AG08396 (cell line): ENCODE measurements around the gene CDH4.

ENCODE experiments used
- DNase-seq: peaks from one replicate; pipeline ENCODE4 v3.0.0; 2012; ENCODE audit warnings: low spot score, mixed read lengths

CDH4 gene

DNA sequence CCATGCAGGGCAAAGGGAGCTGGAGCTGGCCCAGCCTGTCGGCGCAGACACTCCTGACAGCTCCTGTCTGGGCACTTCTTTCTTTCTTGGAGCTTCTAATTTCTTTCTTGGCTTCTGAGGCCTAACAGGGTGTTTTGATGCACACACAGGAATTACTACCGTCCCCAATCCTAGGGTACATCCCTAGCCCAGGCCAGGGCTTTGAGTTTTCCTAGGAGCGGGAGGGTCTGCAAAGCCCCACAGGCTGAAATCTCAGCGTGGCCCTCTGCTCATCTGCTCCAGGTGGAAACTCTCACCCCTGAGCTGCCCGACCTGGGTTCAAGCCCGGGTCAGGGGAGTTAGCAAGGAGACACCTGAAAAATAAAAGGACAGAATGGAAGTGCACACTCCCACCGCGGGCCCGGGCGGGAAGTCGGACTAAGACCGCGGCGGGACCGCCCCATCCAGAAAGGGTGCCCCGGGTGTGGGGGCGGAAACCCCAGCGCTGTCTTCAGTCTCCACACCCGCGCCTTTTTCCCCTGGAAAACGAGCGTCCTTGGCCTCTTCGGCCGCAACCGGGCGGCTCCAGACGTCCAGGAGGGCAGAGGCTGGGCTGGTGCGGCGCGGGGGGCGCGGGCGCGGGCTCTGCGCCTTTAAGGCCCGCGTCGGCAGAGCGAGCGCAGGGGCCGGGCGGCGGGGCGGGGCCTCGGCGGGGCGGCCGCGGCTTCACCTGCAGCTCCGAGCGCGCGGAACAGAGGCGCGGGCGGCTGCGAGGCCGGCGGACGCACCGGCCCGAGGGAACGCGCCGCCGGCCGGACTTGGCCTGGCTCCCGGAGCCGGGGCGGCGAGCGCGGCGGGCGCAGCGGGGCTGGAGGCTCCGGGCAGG is at the start of gene CDH4:
CDH4 (plus strand) TSS at position 733 of the 865 bp plus-strand sequence.
- peak; percentile 72 for DNase-seq

DNA sequence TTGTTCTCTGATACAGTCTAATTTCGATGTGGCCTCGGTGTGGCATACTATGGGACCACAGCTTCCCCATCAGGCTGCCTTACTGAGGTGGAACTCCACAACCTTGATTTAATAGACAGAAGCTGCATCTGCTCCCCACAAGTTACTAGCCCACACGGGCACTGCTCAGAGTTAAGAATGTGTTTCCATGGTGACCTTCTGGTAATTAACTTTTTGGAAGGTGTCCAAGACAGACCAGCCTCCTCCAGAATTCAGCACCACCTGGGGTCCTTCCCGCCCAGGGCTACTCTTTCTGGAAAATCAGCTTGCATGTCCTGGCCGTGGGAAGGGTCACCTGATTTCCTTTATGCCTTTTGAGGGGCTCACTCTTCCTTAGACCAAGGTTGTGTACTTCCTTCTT is 48.7 kb upstream of the CDH4 start:
- DNase-seq = no peak

DNA sequence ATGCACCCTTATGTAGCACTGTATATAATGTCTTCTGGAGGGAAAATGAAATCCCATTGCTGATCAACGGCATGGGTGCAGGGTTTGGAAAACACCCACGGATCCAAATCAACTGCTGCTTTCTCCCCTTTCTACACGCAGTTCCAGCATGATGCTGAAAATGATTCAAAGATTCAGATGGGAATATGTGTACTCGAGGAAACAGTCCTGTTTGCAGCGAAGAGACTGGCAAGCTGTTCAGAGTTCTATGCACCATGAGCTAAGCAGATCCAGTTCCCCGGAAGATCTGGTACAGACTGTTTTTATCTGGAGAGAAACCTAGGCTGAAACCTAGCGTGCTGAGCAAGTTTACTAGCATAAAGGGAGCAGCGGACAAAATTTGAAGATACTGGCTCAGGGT is 47.9 kb upstream of the CDH4 start:
- no peak for DNase-seq

DNA sequence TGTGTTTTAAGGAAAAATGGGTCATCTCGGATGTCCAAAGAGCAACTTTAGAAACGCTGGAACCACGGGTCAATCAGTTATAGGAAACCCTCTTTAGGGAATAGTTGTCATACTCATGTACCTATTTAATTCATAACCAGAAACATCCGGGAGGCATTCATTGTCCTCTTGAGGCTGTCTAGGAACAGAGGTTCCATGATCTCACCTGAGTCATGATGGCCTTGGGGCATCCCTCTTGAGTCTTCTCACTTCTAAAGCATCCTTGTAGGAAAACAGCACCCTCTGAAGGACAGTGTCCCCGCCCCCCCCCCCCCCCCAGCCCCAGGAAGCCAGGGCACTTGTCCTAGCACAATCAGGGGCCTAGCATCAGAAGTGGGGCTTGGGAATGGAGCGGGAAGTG is 46.3 kb upstream of the CDH4 start:
- no peak for DNase-seq

DNA sequence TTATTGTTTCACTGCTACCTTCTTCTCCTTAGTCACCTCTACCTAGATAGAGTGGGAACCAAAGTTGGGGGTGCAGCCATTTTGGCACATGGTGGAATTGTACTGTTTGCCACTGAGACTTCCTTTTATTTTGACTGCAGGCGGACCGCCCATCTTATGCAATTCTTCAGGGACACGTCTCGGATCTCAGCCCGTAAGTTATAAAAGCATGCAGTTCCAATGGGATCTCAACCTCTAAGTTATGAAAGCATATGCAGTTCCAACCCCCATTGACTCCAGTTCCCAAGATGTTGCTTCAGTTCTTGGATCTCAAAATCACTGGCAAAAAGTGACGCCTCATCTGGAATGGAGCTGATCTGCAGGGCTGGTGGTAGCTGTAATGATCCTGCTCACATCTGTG is 41.2 kb upstream of the CDH4 start:
- DNase-seq = no peak

DNA sequence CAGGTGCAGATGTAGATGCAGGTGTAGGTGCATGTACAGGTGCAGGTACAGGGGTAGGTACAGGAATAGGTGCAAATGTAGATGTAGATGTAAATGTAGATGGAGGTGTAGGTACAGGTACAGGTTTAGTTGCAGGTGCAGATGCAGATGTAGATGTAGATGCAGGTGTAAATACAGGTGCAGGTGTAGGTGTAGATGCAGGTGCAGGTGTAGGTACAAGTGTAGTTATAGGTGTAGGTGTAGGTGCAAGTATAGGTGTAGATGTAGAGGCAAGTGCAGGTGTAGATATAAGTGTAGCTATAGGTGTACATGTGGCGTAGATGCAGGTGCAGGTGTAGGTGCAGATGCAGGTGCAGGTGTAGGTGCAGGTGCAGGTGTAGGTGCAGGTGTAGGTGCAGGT is 34.2 kb upstream of the CDH4 start:
- DNase-seq = no peak

DNA sequence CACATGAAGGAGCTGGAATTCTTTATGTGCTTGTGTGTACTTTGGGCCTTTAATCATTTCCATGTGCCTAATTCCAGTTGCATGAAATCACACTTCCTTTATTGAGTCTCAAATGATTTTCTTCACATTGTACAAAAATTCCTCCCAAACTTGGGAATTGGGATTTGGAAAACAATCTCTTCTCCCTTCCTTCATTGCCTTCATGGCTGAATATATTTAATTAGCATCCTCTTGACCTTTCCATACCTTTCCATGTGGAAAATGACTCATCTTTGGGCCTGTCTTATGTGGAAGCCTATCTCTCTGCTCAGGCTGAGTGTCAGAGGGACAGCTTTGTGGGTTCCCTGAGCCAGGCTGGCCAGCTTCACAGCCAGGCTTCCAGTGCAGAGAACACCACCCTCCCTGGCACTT is 33.0 kb upstream of the CDH4 start:
- DNase-seq = peak; percentile 36

DNA sequence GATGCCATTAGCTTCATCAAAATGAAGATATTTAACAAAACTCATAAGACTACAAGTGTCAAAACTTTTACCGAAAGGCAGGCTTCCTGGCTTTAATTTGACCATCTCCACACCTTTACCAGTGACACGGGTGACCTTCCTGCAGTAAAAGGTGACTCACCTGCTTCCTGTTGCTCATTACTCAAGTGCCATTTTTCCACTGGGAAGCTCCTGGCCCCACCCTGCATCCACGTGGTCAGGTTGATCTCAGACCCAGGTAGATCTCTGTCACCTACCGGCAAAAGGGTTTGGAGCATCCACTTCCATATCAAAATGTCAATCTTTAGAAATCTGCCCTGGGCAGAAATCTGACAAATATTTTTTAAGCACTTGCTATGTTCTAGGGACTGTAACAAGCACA is 31.9 kb upstream of the CDH4 start:
- no peak for DNase-seq

DNA sequence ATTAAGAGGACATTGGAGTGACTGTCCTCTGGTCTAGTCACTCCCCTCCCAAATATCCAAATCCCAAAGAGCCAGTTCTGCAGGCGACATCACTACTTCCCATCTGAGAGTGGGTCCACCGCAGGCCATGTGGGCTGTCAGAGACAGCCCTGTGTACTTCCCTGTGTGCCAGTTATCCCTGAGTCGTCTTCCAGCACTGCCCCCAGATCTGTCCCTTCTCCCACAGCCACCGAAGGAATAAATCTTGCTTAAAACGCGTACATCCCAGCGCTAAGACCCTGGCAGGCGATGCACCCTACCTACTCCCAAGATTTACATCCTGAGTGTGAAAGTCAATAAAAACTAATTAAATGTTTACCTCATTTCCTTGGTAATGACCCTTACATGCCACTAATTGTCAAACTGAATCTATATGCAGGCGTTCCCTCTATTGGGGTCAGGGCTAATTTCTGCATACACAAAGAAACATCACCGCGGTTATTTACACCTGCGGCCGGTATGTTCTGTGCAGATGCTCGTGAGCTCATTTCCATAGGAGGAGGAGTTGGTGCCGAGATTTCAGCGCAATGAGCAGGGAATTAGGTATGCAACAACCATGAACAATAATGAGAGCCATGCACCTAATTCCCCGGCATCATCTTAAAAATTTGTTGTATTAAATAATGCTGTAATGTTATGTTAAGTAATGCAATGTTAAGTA is 31.3 kb upstream of the CDH4 start:
- no peak for DNase-seq

DNA sequence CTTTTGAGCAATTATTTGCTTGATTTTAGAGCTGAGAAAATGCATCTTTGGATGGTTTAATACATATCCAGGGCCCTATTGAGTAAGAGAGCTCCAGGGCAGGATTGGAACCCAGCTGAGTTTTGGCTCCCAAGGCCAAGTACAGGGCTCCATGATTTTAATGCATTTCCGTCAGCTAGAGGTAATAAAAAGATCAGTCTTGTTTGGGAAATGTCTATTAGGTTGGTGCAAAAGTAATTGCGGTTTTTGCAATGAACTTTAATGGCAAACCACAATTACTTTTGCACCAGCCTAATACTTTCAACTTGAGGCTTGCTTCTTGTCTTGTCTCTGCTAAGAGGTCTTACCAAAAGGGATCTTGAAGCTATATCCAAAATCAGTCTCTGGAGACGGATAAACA is 29.4 kb upstream of the CDH4 start:
- DNase-seq = no peak

DNA sequence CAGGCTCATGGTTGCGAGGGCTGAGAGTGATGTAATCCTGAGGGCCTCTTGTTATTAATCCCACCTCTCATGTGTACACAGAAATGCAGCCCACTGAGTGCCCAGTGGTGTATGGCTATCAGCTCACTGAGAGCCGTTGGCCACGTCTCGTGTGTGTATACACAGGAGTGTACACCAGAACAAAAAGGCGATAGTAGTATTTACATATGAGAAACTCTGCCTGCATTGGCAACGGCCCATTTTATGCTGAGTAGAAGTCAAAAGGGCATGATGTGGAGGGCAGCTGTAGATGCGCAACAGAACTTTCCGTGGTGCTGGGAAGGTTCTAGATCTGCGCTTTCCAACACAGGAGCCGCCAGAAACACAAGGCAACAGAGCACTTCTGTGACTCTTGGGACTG is 28.9 kb upstream of the CDH4 start:
- no peak for DNase-seq

DNA sequence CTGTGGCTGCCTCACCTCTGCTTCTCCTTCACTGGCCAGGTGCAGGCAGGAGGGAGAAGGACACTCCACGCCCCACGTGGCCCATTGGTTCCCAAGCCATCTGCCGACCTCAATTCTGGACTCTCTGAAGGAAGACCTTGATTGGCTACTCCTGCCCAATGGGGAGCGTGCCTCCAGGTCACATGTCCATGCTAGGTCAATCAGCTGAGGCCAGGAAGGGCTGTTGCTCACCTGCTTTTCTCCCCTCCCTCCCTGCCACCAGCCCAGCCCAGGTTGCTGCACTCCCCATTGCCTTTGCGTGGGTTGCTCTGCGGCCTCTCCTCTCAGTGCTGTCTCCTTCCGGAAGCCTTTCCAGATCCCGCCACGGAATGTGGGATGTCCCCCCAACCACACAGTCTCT is 21.9 kb upstream of the CDH4 start:
- DNase-seq = no peak

DNA sequence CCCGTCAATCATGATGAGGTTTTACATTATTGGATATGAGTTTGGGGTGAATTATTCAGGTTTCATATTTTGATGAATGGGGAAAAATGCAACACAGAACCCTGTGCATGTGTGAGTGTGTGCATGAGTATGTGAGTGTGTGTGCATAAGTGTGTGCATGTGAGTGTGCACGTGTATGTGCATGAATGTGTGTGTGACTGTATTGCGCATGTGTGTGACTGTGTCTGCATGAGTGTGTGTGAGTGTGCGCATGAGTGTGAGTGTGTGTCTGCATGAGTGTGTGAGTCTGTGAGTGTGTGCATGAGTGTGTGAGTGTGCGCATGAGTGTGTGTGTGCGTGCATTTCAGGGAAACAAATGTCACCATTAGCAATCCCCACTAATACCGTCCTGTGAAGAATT is 18.5 kb upstream of the CDH4 start:
- DNase-seq = no peak

DNA sequence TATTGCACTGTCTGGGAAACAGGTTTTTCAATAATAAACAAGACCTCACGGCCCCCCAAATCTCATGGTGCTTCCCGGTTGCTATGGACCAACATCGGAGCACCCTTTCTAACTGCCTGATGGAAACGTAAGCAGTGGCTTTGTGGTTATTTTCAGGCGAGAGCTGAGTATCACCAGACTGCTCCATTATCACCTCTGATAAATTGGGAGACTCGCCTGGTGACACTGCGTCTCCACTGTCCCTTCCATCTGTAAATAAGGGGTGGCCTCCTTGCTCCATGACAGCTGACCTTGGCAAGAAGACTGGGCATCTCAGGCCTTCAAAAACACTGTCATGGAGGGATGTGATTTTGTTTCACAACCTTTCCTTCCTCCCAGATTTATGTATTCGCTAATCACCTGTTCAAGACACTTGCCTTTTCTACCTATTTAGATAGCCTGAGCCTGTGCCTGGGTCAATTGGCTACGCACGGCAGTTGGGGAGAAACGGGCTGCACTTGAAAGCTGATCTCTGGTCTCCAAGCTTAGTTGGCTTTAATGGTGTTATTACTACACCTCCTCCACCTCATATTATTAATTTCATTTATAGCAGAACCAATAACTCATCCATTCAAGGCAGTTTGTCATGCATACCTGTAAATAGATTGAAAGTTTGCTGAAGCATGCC is 17.7 kb upstream of the CDH4 start:
- DNase-seq = no peak

DNA sequence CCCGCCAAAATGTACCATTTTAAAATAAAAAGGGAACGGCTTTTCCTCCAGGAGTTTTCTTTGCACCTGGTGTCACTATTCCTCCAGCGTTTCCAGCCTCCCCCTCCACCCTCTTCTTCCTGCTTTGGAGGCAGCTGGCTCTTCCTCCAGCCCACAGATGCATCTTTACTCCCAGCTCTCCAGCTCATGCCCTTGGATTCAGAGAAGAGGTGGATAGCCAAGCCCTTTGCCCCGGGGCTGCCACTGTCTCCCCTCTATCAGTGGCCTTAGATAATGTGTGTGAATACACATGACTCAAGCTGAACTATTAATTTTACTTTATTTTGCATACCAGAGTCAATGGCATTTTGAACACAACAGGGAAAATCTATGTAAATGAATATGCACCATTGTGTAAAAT is 15.3 kb upstream of the CDH4 start:
- DNase-seq = no peak

DNA sequence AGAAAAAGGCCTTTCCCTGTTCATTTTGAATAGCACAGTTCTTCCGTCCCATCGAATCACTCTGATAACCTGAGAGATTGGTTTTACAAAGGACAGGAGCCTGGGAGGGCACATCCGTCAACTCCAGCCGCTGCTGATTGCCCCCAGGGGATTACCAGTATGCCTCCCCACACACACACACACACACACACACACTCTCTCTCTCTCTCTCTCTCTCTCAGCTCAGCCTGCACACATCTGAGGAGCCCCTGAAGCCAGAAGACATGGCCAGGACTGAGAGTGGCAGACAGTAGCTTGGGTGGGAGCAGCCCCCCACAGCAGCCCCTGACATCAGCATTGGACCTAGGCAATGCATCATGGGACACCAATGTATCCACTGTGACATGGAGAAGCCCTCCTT is 13.2 kb upstream of the CDH4 start:
- no peak for DNase-seq

DNA sequence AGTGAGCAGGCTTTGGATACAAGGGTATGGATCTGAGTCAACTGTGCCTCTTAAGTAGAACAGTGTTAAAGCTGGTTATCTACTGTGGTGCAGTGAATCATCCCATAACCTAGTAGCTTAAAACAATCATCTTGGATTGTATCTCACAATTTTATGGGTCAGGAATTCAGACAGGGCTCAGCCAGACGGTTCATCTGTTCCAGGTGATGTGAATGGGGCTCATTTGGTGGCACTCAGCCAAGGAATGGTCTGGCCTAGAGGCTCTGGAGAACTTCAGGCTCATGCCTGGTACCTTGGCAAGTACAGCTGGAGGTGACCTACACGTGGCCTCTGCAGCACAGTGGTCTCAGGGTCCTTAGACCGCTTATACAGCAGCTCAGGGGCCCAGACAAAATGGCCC is 11.2 kb upstream of the CDH4 start:
- DNase-seq = no peak

DNA sequence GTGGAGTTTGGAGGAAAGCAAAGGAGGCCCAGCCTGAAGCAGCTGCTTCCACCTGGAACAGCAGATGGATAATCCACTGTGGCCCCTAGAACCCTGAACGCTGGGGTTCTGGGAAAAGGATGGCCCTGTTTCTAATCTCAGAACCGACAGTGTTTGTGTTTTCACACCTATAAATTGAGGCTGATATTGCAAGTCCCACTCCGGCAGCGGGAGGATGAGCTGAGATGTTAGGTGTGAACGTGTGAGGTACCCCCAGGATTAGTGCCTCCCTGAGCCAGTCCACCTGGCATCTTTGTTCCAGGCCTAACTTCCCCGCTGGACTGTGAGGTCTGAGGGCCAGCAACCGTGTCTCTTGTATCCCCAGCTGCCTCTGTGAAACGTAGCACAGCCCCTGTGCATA is 7.8 kb upstream of the CDH4 start:
- no peak for DNase-seq

DNA sequence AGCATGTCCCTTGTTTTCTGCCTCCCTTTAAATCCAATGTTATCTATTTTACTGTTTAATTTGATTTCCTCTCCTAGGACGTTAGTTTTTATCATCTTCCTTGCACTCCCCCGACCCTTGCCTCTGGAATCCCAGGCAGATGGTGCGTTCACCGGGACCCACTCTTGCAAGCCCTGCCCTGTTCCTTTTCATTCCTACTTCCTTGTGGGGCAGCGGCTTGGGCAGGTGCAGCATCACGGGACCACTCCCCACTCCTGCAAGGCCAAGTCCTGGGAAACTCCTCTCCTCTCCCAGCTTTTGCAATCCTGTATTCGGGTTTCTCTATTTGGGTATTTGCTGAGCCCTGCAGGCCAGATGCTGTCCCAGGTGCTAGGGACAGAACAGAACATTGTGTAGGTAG is 5.8 kb upstream of the CDH4 start:
- DNase-seq = no peak

DNA sequence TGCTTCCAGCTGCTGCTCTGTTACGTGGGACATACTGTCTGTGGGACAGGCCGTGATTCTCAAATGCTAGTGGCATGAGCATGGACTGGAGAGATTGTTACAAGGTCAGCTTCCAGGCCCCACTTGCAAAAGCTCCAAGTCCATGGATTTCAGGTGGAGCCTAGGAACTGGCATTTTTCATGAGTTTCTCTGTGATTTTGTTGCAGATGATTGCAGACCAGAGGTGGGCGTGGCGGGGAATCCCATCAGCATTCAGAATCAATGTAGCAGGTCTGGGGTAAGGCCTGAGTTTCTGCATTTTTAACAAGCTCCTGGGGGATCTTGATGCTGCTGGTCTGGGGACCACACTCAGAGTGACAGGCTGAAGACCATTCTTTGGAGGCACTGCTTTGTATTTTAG is 2.4 kb upstream of the CDH4 start:
- no peak for DNase-seq

DNA sequence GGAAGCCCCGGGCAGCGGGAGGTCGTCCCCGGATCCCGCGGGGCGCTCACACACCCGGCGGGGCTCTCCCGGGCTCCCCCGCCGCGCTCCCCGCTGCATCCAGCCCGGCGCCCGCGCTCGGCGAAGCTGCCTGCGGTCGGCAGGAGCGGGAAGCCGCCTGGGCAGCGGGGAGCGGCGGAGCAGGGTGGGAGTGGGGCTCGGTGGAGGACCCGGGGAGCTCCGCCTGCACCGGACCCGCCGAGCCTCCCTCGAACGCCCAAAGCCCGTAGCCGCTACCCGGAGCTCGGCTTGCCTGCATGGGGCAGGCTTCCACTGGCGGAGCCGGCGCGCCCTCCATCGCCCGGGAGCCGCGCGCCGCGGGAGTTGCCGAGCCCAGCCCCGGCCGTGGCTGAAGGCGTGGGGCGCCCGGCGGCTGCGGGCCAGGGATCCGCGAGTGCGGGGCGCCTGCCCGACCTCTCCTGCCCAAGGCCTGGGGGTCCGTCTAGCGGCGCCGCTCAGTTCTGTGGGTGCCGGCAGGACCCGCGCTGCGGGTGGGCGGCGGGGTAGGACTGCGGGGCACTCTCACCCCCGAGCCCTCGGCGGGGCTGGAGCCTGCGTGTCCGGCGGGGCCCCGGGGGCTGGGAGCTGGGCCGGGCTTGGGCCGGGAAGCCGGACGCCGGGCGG is 671 bp downstream of the CDH4 start:
- DNase-seq = peak; percentile 77

DNA sequence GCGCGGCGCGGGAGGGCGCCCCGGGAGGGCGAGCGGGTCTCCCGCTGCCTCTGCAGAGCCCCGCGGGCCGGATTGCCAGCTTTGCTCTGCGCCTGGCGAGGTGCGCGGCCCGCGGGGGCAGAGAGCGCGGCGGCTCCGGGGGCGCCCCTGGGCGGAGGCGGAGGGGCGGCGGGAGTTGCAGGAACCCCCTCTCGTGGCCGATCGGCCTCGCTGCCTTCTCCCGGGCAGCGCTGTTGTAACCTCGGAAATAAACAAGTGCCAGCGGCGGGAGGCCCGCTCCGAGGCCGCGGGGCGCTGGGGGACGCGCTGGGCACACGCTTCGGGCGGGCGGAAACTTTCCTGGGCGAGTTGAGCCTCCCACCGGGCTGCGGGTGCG is 1.2 kb downstream of the CDH4 start:
- peak; percentile 86 for DNase-seq
